Neural cell (in vitro differentiated cells): Measurements from ENCODE around the gene MRPL44. TPM values are rescaled to one million over a fixed set of nuclear protein-coding genes. Genes with fewer than 3 reads are reported as not detected.

Experiments used
- H2AFZ ChIP-seq: fragments of 200-600, 300-800 bp; sonication (generic), shearing (Covaris generic); 2 replicates; pipeline ENCODE4 v1.6.0; 2014; ENCODE audit warnings: low read depth, mild to moderate bottlenecking, antibody characterized with exemption, low read length, moderate library complexity
- H3F3A ChIP-seq: fragments of 200-600 bp; shearing (Covaris generic); 2 replicates; pipeline ENCODE4 v1.6.1; 2016; ENCODE audit warnings: mild to moderate bottlenecking, moderate library complexity, mixed read lengths, antibody characterized with exemption, low read length; ENCODE audit not compliant: insufficient read depth, poor library complexity, severe bottlenecking
- H3K27ac ChIP-seq: fragments of 200-600, 300-800 bp; sonication (generic), shearing (Covaris generic); 2 replicates; pipeline ENCODE4 v1.5.1; 2014; ENCODE audit warnings: mild to moderate bottlenecking, low read length, moderate library complexity
- H3K27me3 ChIP-seq: fragments of 300-800, 200-600 bp; sonication (generic), shearing (Covaris generic); 2 replicates; pipeline ENCODE4 v1.6.0; 2014; ENCODE audit warnings: mild to moderate bottlenecking, low read depth, low read length, moderate library complexity; ENCODE audit not compliant: insufficient read depth
- H3K36me3 ChIP-seq: fragments of 300-800, 200-600 bp; sonication (generic), shearing (Covaris generic); 2 replicates; pipeline ENCODE4 v1.5.1; 2014; ENCODE audit warnings: mild to moderate bottlenecking, antibody characterized with exemption, low read length, moderate library complexity; ENCODE audit not compliant: insufficient read depth
- H3K4me2 ChIP-seq: fragments of 300-800, 200-600 bp; sonication (generic), shearing (Covaris generic); 2 replicates; pipeline ENCODE4 v1.6.0; 2014; ENCODE audit warnings: mild to moderate bottlenecking, low read length
- H3K4me3 ChIP-seq: fragments of 300-800, 200-600 bp; sonication (generic), shearing (Covaris generic); 2 replicates; pipeline ENCODE4 v1.5.1; 2014; ENCODE audit warnings: mild to moderate bottlenecking, low read length, moderate library complexity
- H3K79me2 ChIP-seq: fragments of 200-600 bp; shearing (Covaris generic); replicated peaks from 2 replicates; pipeline ENCODE4 v1.6.0; 2014; ENCODE audit warnings: mild to moderate bottlenecking, low read length, moderate library complexity; ENCODE audit not compliant: insufficient read depth
- H3K9ac ChIP-seq: fragments of 300-800, 200-600 bp; sonication (generic), shearing (Covaris generic); 2 replicates; pipeline ENCODE4 v1.6.1; 2016; ENCODE audit warnings: mild to moderate bottlenecking, low read length, mixed read lengths
- H3K9me2 ChIP-seq: fragments of 200-600 bp; shearing (Covaris generic); 2 replicates; pipeline ENCODE4 v1.6.1; 2016; ENCODE audit warnings: mild to moderate bottlenecking, low read length, mixed read lengths; ENCODE audit not compliant: insufficient read depth
- H3K9me3 ChIP-seq: fragments of 200-600, 300-800 bp; sonication (generic), shearing (Covaris generic); 2 replicates; pipeline ENCODE4 v1.6.1; 2016; ENCODE audit warnings: mild to moderate bottlenecking, mixed run types, low read length, moderate library complexity, mixed read lengths
- H4K20me1 ChIP-seq: fragments of 200-600 bp; shearing (Covaris generic); 2 replicates; pipeline ENCODE4 v1.6.1; 2016; ENCODE audit warnings: mild to moderate bottlenecking, mixed run types; ENCODE audit not compliant: insufficient read depth
- EP300 ChIP-seq: fragments of 450-650 bp; conservative IDR thresholded peaks from 2 replicates; pipeline ENCODE4 v1.6.1; 2014; ENCODE audit warnings: antibody characterized with exemption, mild to moderate bottlenecking, moderate library complexity; ENCODE audit not compliant: poor library complexity, severe bottlenecking
- EZH2 ChIP-seq: fragments of 200-600, 300-800 bp; shearing (Covaris generic), sonication (generic); IDR thresholded peaks from 2 replicates; pipeline ENCODE4 v1.6.1; 2014; ENCODE audit warnings: antibody characterized with exemption, low read length, borderline replicate concordance, mild to moderate bottlenecking; ENCODE audit not compliant: insufficient read depth, poor library complexity, severe bottlenecking
- MXI1 ChIP-seq: fragments of 450-650 bp; conservative IDR thresholded peaks from 2 replicates; pipeline ENCODE4 v1.6.1; 2014; ENCODE audit warnings: antibody characterized with exemption, mild to moderate bottlenecking; ENCODE audit not compliant: poor library complexity, severe bottlenecking
- POLR2AphosphoS5 ChIP-seq: IDR thresholded peaks from 2 replicates; pipeline ENCODE4 v1.6.1; 2012
- RAD21 ChIP-seq: fragments of 450-650 bp; conservative IDR thresholded peaks from 2 replicates; pipeline ENCODE4 v1.6.1; 2014; ENCODE audit warnings: antibody characterized with exemption, mild to moderate bottlenecking, moderate library complexity
- SMC3 ChIP-seq: fragments of 450-650 bp; conservative IDR thresholded peaks from 2 replicates; pipeline ENCODE4 v1.6.1; 2014; ENCODE audit warnings: antibody characterized with exemption, mild to moderate bottlenecking, moderate library complexity; ENCODE audit not compliant: poor library complexity
- TAF1 ChIP-seq: IDR thresholded peaks from 2 replicates; pipeline ENCODE4 v1.6.1; 2012; ENCODE audit warnings: low read depth
- polyA plus RNA-seq: library from polyadenylated mRNA; depleted of rRNA; stranded (reverse); fragments of >200 nt; gene quantifications from 2 replicates; pipeline ENCODE4 v1.2.3, GENCODE V29; 2014
- TF ChIP-seq, protein P1 (sequence below): fragments of 450-650 bp; IDR thresholded peaks from 2 replicates; pipeline ENCODE4 v1.5.1; 2014; ENCODE audit warnings: antibody characterized with exemption, mild to moderate bottlenecking, moderate library complexity; ENCODE audit not compliant: poor library complexity, severe bottlenecking
- TF ChIP-seq, protein P2 (sequence below): IDR thresholded peaks from 2 replicates; pipeline ENCODE4 v1.6.1; 2012; ENCODE audit warnings: borderline replicate concordance

Gene MRPL44
- polyA plus RNA-seq, 1 donor from 2014 or later: 70.6 TPM

DNA sequence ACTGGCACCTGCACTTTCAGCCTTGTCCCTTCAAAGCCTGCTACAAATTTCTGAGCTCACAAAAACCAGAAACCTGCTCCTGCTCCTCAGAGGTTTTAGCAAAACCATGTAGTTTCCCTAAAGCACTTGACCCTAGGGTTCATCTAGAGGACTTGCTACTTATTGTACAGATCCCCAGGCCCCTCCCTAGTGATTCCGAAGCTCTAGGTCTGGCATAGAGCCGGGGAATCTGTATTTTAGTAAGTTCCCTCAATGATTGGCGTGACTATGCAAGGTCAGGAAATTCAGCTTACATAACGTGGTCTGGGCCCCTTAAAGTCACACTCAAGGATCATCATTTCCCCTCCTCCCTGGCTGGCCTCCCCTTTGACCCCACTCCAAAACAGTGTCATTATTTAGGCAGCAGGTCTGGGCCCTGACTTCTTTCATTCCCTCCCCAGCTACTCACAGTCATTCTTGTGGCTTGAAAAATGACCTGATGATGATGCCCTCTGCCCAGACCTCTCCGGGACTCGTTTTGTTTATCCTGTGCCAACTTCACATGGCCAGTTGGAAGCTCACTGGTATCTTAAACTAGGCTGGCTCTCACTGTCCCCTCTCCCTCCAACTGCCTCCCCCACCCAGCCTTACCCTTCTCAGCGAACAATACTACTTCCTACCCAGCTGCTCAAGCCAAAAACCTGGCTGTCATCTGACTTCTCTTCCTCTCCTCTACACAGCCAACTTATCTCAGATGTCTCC, 48.1 kb upstream of the MRPL44 start:
- Histone ChIP-seq H3K79me2 (no peaks in the 10 kb centered on the region), H3K27me3 (no peaks in the 10 kb centered on the region), H3K9ac (no peak overlapping the region), H4K20me1 (no peaks in the 10 kb centered on the region), H3K9me3 (no peaks in the 10 kb centered on the region), H3F3A (no peaks in the 10 kb centered on the region), H2AFZ (no peak overlapping the region), H3K36me3 (no peaks in the 10 kb centered on the region), H3K27ac (no peak overlapping the region), H3K4me3 (no peak overlapping the region), H3K9me2 (no peaks in the 10 kb centered on the region), H3K4me2 (no peak overlapping the region)
- TF ChIP-seq EP300: no peak
- TF ChIP-seq EZH2: no peak
- TF ChIP-seq, protein P1, sequence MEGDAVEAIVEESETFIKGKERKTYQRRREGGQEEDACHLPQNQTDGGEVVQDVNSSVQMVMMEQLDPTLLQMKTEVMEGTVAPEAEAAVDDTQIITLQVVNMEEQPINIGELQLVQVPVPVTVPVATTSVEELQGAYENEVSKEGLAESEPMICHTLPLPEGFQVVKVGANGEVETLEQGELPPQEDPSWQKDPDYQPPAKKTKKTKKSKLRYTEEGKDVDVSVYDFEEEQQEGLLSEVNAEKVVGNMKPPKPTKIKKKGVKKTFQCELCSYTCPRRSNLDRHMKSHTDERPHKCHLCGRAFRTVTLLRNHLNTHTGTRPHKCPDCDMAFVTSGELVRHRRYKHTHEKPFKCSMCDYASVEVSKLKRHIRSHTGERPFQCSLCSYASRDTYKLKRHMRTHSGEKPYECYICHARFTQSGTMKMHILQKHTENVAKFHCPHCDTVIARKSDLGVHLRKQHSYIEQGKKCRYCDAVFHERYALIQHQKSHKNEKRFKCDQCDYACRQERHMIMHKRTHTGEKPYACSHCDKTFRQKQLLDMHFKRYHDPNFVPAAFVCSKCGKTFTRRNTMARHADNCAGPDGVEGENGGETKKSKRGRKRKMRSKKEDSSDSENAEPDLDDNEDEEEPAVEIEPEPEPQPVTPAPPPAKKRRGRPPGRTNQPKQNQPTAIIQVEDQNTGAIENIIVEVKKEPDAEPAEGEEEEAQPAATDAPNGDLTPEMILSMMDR: no peak
- no peak for TF ChIP-seq TAF1
- no peak for TF ChIP-seq MXI1
- no peak for TF ChIP-seq RAD21
- TF ChIP-seq SMC3: no peak

DNA sequence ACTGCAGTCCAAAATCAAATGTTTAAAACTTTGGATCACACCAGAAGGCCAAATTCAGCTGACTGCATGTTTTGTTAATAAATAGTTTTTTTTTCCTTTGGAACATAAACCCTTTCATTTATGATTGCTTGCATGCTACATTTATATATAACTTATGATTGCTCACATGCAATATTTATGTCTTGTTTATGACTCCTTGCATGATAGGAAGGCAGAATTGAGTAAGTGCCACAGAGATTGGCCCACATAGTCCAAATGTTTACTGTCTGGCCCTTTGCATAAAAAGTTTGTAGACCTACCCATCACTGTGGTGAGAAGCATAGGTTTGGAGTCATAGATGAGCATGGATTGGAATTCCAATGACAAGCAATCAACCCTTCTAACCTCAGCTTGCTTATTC, 42.9 kb upstream of the MRPL44 start:
- Histone ChIP-seq H3K79me2 (no peaks in the 10 kb centered on the region), H3K27me3 (no peaks in the 10 kb centered on the region), H3F3A (no peaks in the 10 kb centered on the region), H3K9me3 (no peaks in the 10 kb centered on the region), H2AFZ (no peak overlapping the region), H3K27ac (no peak overlapping the region), H3K9ac (no peak overlapping the region), H3K4me2 (no peak overlapping the region), H3K36me3 (no peaks in the 10 kb centered on the region), H4K20me1 (no peaks in the 10 kb centered on the region), H3K9me2 (no peaks in the 10 kb centered on the region), H3K4me3 (no peak overlapping the region)
- TF ChIP-seq, protein P2, sequence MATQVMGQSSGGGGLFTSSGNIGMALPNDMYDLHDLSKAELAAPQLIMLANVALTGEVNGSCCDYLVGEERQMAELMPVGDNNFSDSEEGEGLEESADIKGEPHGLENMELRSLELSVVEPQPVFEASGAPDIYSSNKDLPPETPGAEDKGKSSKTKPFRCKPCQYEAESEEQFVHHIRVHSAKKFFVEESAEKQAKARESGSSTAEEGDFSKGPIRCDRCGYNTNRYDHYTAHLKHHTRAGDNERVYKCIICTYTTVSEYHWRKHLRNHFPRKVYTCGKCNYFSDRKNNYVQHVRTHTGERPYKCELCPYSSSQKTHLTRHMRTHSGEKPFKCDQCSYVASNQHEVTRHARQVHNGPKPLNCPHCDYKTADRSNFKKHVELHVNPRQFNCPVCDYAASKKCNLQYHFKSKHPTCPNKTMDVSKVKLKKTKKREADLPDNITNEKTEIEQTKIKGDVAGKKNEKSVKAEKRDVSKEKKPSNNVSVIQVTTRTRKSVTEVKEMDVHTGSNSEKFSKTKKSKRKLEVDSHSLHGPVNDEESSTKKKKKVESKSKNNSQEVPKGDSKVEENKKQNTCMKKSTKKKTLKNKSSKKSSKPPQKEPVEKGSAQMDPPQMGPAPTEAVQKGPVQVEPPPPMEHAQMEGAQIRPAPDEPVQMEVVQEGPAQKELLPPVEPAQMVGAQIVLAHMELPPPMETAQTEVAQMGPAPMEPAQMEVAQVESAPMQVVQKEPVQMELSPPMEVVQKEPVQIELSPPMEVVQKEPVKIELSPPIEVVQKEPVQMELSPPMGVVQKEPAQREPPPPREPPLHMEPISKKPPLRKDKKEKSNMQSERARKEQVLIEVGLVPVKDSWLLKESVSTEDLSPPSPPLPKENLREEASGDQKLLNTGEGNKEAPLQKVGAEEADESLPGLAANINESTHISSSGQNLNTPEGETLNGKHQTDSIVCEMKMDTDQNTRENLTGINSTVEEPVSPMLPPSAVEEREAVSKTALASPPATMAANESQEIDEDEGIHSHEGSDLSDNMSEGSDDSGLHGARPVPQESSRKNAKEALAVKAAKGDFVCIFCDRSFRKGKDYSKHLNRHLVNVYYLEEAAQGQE: no peak
- TF ChIP-seq TAF1: no peak
- TF ChIP-seq EP300: no peak
- TF ChIP-seq, protein P1: no peak
- TF ChIP-seq MXI1: no peak
- no peak for TF ChIP-seq SMC3
- TF ChIP-seq RAD21: no peak
- no peak for TF ChIP-seq POLR2AphosphoS5
